H1 (cell line): ENCODE data around the gene TBC1D2B. TPM values are rescaled to one million over a fixed set of nuclear protein-coding genes. Genes with fewer than 3 reads are reported as not detected.

Source experiments
- KDM1A ChIP-seq: fragments of 200-600, 300-600 bp; sonication (generic); IDR thresholded peaks from 2 replicates; pipeline ENCODE4 v1.7.1; 2016; ENCODE audit warnings: mild to moderate bottlenecking, low read length, borderline replicate concordance
- SP1 ChIP-seq: IDR thresholded peaks from 2 replicates; pipeline ENCODE4 v1.6.1; 2011; ENCODE audit warnings: low read depth, low read length
- USF2 ChIP-seq: IDR thresholded peaks from 2 replicates; pipeline ENCODE4 v1.6.1; 2011; ENCODE audit warnings: low read length, improper control_type of control experiment
- polyA plus RNA-seq, 7 experiments: library from polyadenylated mRNA; depleted of rRNA in 3 of 7; stranded (reverse) in 5 of 7; unstranded in 2 of 7; fragments of >200 nt in 5 of 7; fragments of 200-250 nt in 2 of 7; gene quantifications; 1 replicate in 5 of 7; 2 replicates in 1 of 7; 4 replicates in 1 of 7; pipeline versions ENCODE4 v1.2.1 to v1.2.3, GENCODE V29; 2011 to 2013; ENCODE audit warnings: missing spikeins in 2 of 7, mixed read lengths in 2 of 7
- total RNA-seq: library from RNA; stranded (reverse); fragmentation: NEBNext Ultra II Directional; extraction: Animal tissue kit (Norgen Biotek cat#: 25700); gene quantifications from 2 replicates; pipeline ENCODE4 v1.2.1, GENCODE V29; 2021

TBC1D2B gene
- total and polyA plus RNA-seq, 2 of the 8 experiments (the other 6 are each of a cell fraction or from before 2014, with no cell fraction given), result 11.9 to 19.5 TPM

DNA sequence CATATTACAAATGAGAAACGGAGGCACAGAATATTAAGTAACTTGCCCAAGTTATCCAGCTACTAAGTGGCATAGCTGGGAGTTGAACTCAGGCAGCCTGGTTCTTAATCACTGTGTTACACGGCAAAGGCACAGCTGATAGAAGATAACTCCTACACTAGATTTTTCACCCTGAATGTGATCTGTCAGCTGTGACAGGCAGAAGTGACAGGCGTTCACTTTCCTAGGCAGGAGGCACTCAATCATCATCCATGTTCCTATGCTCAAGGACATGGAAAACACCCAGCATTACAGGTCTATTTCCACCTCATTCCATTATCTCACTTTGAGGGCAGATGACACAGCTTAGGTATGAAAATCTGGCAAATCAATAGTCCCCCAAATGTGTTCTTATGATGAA, 35.6 kb downstream of the TBC1D2B start (continued):
- TF ChIP-seq KDM1A (no peak), SP1 (no peak), USF2 (no peak)
